ENCODE data around the gene NF2.

Gene NF2

GRCh38 chr22:29673361-29674066 is 70.1 kb downstream of the NF2 start:
- no peak for DNase-seq

GRCh38 chr22:29674121-29674520 is 70.7 kb downstream of the NF2 start:
- no peak for DNase-seq

GRCh38 chr22:29679316-29679715 is 75.9 kb downstream of the NF2 start:
- no peak for DNase-seq

- no peak for DNase-seq
Observed at GRCh38 chr22:29683536-29683935, 80.1 kb downstream of the NF2 start.

- DNase-seq, result no peak
Observed at GRCh38 chr22:29684244-29684643, 80.8 kb downstream of the NF2 start.

- DNase-seq, result no peak
Observed at GRCh38 chr22:29689206-29689879, 85.9 kb downstream of the NF2 start.

GRCh38 chr22:29689880-29690213 is 86.4 kb downstream of the NF2 start:
- DNase-seq, result no peak

GRCh38 chr22:29690476-29690875 is 87.0 kb downstream of the NF2 start:
- no peak for DNase-seq

GRCh38 chr22:29691636-29692326 is 88.3 kb downstream of the NF2 start:
- no peak for DNase-seq

GRCh38 chr22:29692327-29692640 is 88.9 kb downstream of the NF2 start:
- DNase-seq, result no peak

GRCh38 chr22:29693161-29693560 is 89.7 kb downstream of the NF2 start:
- no peak for DNase-seq

GRCh38 chr22:29693671-29694070 is 90.2 kb downstream of the NF2 start:
- DNase-seq, result no peak

GRCh38 chr22:29695129-29695926 is 91.9 kb downstream of the NF2 start:
- DNase-seq, result no peak

GRCh38 chr22:29697853-29698598 is 94.6 kb downstream of the NF2 start:
- DNase-seq, result no peak

- no peak for DNase-seq
Observed at GRCh38 chr22:29700206-29700899, 96.9 kb downstream of the NF2 start.

GRCh38 chr22:29700900-29701154 is 97.4 kb downstream of the NF2 start:
- no peak for DNase-seq

- no peak for DNase-seq
Observed at GRCh38 chr22:29701155-29701999, 97.9 kb downstream of the NF2 start.

- DNase-seq, result no peak
Observed at GRCh38 chr22:29702000-29702930, 98.8 kb downstream of the NF2 start.

- no peak for DNase-seq
Observed at GRCh38 chr22:29702931-29703501, 99.6 kb downstream of the NF2 start.

Measured in NK-92 treated with Interleukin-12 subunit alpha and Interleukin-12 subunit beta, amount 100 ng/mL, for 24 hours (cell line).